Fibroblast of lung (primary cell): Measurements from ENCODE around the gene EYS.

Experiments
- EZH2 ChIP-seq: IDR thresholded peaks from 2 replicates; pipeline ENCODE4 v1.5.1; 2012; ENCODE audit warnings: low read length, control low read depth, mild to moderate bottlenecking; ENCODE audit errors: missing control alignments
- TF ChIP-seq, protein P1 (sequence below), 2 donors: IDR thresholded peaks in 1 of 2; conservative IDR thresholded peaks in 1 of 2; 1 replicate in 1 of 2; 2 replicates in 1 of 2; pipeline ENCODE4 v1.5.1; 2011 to 2012; ENCODE audit warnings: low read length in 2 of 2, control low read depth in 1 of 2, inconsistent platforms in 1 of 2, low read depth in 1 of 2, mild to moderate bottlenecking in 1 of 2

DNA sequence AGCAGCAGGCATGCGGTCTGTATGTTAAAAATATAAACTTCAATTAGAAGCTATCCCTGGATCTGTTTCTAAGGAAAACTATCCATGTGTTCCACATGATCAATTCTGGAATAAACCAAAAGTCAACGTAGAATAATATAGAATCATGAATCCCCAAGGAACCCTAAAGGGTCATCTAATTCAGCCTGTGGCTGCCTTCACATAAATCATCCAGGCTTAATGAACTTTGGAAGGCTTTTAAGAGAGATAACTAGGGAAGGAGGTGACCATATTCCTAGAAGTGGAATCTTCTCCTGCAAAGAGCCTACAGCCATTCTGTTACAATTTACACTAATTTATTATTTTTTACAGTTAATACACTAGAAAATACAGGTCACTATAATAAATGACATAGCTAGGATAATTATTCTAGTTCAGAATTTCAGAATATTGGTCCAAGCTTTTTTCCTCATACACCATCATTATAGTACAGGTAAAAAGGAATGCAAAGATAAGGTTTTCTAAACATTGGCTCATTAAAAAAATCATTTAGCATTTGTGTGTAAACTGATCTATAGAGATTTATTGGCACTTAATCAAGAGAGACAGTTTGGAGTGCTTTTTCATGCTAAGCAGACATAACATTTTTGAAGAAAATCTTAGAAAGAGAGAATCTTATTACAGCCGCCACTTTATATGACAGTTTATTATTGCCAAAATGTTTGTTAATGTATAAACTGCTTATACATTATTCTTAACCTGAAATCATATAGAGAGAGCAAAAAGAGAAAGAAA is 1220.3 kb downstream of the EYS start:
- TF ChIP-seq, protein P1, sequence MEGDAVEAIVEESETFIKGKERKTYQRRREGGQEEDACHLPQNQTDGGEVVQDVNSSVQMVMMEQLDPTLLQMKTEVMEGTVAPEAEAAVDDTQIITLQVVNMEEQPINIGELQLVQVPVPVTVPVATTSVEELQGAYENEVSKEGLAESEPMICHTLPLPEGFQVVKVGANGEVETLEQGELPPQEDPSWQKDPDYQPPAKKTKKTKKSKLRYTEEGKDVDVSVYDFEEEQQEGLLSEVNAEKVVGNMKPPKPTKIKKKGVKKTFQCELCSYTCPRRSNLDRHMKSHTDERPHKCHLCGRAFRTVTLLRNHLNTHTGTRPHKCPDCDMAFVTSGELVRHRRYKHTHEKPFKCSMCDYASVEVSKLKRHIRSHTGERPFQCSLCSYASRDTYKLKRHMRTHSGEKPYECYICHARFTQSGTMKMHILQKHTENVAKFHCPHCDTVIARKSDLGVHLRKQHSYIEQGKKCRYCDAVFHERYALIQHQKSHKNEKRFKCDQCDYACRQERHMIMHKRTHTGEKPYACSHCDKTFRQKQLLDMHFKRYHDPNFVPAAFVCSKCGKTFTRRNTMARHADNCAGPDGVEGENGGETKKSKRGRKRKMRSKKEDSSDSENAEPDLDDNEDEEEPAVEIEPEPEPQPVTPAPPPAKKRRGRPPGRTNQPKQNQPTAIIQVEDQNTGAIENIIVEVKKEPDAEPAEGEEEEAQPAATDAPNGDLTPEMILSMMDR (conservative IDR thresholded peaks at IDR 0.05 in 1 of 2, IDR thresholded peaks at IDR 0.05 in 1 of 2; ENCODE audit: low read depth in 1 of 2, low read length in 2 of 2) = no peak
- no peak for TF ChIP-seq EZH2
